ENCODE measurements around the gene DDX50.
A peak's percentile ranks its signal among the peaks of the same experiment; 100 is the strongest.
"Not testable (repeated sequence)": the region's sequence is repeated elsewhere in the genome, so short reads cannot be mapped to it uniquely, and the experiment has no call there.

The DDX50 gene

GRCh38 chr10:68902382-68902781, 1.3 kb downstream of the DDX50 start:
- DNase-seq, result no peak

GRCh38 chr10:68924593-68924992, 23.5 kb downstream of the DDX50 start:
- DNase-seq, result no peak

GRCh38 chr10:68925489-68925888, 24.4 kb downstream of the DDX50 start:
- no peak for DNase-seq

- not testable (repeated sequence) for DNase-seq
Measured at GRCh38 chr10:68929157-68929556, 28.0 kb downstream of the DDX50 start.

GRCh38 chr10:68929888-68930287, 28.8 kb downstream of the DDX50 start:
- not testable (repeated sequence) for DNase-seq

GRCh38 chr10:68932860-68933259, 31.7 kb downstream of the DDX50 start:
- DNase-seq, result not testable (repeated sequence)

- no peak for DNase-seq
Measured at GRCh38 chr10:68934994-68935393, 33.9 kb downstream of the DDX50 start.

- peak; percentile 4 for DNase-seq
Measured at GRCh38 chr10:68938117-68938516, 37.0 kb downstream of the DDX50 start.

- DNase-seq, result no peak
Measured at GRCh38 chr10:68938884-68939283, 37.8 kb downstream of the DDX50 start.

GRCh38 chr10:68940917-68941316, 39.8 kb downstream of the DDX50 start:
- not testable (repeated sequence) for DNase-seq

- no peak for DNase-seq
Measured at GRCh38 chr10:68950598-68950997, 49.5 kb downstream of the DDX50 start.

- no peak for DNase-seq
Measured at GRCh38 chr10:68954904-68955303, 53.8 kb downstream of the DDX50 start.

- DNase-seq, result no peak
Measured at GRCh38 chr10:68955355-68955831, 54.3 kb downstream of the DDX50 start.

GRCh38 chr10:68955832-68956532, 54.9 kb downstream of the DDX50 start, which contains the start of gene DDX21:
Gene DDX21 (plus strand): TSS chr10:68956170. CDS start chr10:68956226, 56 bp downstream.
- peak; percentile 90 for DNase-seq

GRCh38 chr10:68957284-68957615, 56.1 kb downstream of the DDX50 start:
- DNase-seq, result no peak

- no peak for DNase-seq
Measured at GRCh38 chr10:68957654-68958053, 56.5 kb downstream of the DDX50 start.

- DNase-seq, result no peak
Measured at GRCh38 chr10:68959695-68960527, 58.8 kb downstream of the DDX50 start.

- no peak for DNase-seq
Measured at GRCh38 chr10:68963151-68963550, 62.0 kb downstream of the DDX50 start.

- no peak for DNase-seq
Measured at GRCh38 chr10:68973975-68974374, 72.9 kb downstream of the DDX50 start.

- not testable (repeated sequence) for DNase-seq
Measured at GRCh38 chr10:68975936-68976473, 74.9 kb downstream of the DDX50 start.

GRCh38 chr10:68979738-68980137, 78.6 kb downstream of the DDX50 start:
- not testable (repeated sequence) for DNase-seq

GRCh38 chr10:68981074-68981473, 80.0 kb downstream of the DDX50 start:
- DNase-seq, result peak; percentile 4

- no peak for DNase-seq
Measured at GRCh38 chr10:68982389-68982788, 81.3 kb downstream of the DDX50 start.

GRCh38 chr10:68987611-68988010, 86.5 kb downstream of the DDX50 start:
- peak; percentile 3 for DNase-seq
